ENCODE results near the gene ADCK1.
"Not testable (repeated sequence)": the region's sequence is repeated elsewhere in the genome, so short reads cannot be mapped to it uniquely, and the experiment has no call there.

The ADCK1 gene

DNA sequence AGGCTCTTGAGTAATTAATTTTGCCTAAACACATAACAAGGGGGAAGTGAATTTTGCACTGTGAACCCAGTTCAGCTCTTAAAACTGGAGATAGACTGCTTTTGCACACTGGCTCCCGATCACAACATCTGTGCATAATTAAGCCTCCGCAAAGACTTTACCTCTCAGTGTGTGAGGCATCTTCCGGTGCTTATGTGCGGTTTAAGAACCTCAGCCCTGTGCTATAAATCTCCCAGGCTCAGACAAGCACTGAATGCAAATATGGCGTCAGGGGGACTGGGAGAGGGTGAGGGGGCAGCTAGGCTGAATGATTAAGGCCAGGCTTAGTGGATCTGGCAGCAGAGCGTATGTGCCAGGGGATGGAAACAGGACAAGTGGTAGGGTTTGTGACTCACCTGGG is 103.3 kb downstream of the ADCK1 start:
- DNase-seq (ENCODE audit: low read depth in 2 of 2): no peak

DNA sequence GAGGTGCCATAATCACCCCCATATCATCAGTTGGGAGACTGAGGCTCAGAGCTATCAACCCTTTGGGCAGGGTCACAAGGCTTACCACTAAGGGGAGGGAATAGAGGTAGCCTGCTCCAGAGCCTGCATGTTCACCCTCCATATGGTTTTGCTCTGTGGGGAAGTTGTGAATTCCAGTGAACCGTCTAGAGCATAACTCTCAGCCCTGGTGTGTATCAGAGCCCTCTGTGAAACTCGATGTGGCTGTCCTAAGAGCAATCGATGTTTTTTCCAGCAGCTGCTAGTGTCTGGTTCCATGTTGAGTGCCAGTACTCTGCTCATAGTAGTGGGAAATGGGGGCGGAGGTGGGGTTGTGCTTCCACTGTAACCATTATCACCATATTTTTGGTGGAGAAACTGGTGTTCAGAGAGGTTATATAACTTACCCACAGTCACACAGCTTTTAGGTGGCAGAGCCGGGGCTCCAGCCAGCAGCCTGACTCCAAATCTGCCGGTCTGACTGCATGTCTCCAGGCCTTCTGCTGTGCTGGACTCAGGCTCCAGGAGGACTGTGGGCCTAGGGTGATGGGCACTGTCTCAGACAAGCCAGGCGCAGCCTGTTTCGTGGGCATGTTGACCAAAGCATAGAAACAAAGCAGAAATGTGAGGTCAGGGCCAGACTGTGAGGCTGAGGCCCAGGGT is 104.2 kb downstream of the ADCK1 start:
- no peak for DNase-seq (ENCODE audit: low read depth in 2 of 2)

DNA sequence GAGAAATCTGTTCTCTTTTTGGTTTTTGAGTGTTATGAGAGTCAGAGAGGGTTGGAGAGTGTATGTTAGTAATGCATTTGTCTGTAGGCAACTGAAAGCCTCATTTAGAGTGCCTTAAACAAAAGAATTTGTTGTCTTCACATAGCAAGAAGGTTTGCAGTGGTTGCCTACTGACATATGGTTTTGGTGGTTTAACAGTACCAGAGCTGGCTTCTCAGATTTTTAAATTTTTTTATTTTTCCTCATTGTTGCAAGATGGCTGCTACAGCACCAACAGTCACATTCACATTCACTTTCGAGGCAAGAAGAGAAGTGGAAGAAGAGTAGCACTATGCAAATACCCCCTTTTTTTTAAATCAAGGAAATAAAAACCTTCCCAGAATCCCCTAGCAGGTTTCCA is 106.5 kb downstream of the ADCK1 start:
- DNase-seq (ENCODE audit: low read depth in 2 of 2): no peak

DNA sequence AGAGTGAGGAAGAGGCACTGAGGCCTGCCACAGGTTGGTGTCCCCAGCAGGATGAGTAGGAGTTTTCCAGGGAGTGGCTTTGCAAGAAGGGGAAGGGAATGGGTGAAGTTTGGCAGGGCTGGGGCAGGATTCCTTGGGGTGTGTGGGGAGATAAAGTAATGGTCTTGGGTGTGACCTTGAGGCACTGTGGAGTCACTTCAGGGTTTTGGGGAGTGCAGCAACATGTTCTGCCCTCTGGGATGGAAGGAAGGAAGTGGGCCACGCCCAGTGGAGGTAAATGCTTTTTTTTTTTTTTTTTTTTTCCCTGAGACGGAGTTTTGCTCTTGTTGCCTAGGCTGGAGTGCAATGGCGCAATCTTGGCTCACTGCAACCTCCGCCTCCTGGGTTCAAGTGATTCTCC is 108.9 kb downstream of the ADCK1 start:
- no peak for DNase-seq (ENCODE audit: low read depth in 2 of 2)

DNA sequence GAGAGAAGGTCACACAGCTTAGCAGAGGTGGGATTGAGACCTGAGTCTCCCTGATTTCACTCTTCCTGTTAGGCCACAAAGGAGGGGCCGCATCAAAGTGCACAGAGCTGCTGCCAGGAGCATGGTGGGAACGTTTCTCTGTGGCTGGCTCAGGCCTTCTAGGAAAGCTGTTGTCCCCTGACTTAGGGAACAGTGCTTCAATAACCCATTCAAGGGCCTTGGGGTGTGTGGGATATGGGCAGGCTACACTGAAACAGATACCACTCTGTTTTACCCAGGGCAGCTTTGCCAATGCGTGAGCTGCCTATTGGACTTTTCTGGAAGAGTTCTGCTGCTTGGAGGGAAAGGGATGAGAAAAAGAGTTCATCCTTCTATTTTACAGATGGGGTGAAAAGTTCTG is 110.0 kb downstream of the ADCK1 start:
- DNase-seq (ENCODE audit: low read depth in 2 of 2): no peak

DNA sequence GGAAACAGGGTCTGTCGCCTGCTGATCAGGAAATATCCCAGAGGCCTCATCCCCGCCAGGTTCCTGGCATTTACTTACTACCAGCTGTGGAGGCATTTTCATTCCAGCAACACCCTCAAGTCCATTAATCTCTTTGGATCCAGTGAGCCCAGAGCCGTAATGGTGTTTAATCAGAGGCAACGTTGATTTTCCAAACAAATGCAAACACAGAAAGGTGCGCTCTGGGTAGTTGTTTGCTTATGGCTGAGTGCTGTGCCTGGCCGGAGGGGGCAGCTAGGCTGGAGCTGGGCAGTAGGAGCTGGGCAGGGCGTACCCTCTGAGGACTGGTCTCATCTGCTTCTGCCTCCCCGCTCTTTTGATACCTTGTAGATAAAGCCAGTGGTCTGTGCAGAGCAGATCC is 110.6 kb downstream of the ADCK1 start:
- no peak for DNase-seq (ENCODE audit: low read depth in 2 of 2)

DNA sequence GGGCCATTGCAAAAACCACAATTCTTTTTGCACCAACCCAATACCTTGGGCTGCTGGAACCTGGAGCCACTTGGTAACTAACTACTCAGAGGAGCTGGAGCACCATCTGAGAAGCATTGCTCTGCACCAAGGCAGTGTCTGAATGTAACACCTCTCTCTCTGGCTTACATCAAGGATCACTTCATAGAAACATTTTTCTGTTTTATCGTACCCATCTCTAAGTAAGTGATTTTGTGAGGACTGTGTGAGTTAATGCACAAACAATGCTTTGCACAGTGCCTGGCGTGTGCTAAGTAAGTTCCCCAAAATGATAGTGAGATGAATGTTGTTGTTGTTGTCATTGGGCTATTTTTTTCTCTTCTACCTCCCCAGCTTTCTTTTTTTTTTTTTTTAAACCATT is 111.4 kb downstream of the ADCK1 start:
- no peak for DNase-seq (ENCODE audit: low read depth in 2 of 2)

DNA sequence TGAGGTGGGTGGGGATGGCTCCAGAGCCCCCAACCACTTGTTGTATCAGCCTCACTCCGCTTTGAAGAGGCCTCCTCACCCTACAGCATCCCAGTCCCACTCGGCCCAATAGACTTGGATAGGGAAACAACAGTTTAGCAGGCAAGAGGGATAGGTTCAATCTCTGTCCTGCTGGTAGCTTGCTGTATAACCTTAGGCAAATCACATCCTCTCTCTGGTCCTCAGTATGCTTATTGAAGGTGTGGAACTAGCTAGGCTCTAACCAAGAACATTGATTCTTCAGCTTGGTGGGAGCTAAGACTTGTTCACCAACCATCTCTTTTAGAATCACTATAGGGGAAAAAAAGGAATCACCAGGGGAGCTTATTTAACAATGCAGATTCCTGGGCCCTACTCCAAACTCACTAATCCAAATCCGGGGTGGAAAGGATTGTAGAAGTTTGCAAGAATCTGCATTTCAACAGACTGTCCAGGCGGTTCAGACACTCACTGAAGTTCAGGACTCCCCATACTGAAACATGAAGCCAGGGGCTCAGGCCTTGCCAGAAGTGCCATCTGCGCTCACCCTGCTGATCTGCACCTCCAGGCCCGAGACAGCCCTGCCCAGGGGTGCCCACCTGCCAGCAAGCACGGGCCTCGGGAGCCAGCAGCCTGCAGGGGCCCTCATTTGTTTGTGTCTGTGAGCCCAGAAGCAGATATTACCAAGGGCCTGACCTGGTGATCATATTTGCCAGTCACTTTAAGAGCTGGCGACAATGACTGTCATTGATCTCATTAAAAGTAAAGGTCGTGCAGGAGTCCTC is 113.0 kb downstream of the ADCK1 start:
- DNase-seq (ENCODE audit: low read depth in 2 of 2): no peak

DNA sequence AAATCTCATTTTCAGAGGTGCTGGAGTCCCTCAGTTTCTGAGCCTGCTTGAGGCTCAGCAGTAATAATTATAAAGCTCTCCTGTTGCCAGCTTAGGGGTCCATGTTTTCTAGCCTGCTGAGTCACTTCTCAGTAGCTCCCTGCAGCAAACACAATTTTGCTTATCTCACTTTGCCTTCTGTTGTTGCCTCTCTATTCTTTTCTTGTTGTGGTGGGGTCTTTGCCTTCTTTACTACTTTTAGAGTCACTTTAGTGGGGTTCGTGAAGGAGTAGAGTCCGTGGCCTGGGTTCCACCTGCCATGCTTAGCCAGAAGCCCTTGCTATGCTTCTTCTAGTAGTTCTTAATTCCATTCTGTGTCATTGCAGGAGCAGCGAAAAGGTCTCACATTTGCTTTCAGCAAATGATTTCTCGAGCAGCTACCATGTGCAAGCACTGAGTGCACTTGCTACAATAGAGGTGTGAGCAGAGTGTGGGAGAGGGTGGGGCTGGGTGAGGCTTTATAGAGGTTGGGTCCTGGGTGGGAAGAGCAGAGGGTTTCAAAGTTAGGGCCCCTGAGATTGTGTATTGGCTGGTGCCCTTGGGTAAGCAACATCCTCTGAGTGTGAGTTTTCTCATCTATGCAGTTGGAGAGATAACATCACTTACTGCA is 114.3 kb downstream of the ADCK1 start:
- no peak for DNase-seq (ENCODE audit: low read depth in 2 of 2)

DNA sequence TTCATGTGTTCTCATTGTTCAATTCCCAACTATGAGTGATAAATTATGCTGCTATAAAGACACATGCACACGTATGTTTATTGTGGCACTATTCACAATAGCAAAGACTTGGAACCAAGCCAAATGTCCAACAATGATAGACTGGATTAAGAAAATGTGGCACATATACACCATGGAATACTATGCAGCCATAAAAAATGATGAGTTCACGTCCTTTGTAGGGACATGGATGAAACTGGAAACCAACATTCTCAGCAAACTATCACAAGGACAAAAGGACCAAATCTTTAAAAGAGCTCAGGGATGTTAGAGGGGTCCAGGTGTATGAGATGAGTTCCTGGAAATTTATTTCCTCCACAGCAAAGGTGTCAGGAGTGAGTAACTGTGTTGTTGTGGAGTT is 115.5 kb downstream of the ADCK1 start:
- DNase-seq (ENCODE audit: low read depth in 2 of 2): not testable (repeated sequence)

DNA sequence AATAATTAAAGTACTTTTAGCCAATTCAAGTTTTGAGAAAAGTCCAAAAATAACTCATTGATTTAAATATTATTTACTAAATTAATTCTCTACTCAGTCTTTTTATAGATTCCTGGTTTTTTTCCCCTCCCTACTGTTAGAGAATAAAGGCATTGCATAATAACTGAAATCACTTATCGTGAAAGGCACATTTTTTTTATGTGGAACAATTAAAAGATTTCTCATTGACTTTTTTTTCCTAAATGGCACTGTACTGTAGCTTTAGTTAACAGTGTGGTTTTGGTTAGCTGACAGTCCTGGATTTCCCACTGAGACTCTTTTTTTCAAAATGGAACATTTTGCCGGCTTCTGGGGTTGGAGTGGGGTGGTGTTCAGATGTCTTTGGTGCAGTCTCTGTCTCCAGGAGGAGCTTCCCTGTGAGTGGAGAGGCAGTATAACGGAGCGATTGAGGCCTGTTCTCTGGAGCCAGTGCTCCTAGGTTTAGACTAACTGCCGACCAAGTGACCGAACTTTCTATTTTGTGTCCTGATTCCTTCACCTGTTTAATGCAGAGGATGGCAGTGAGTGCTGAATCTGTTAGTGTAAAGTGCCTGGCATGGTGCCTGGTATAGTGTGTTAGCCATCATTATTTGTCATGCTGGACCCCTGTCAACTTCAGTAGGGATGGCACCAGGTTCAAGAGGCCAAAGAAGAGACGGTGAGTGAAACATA is 117.7 kb downstream of the ADCK1 start:
- no peak for DNase-seq (ENCODE audit: low read depth in 2 of 2)

DNA sequence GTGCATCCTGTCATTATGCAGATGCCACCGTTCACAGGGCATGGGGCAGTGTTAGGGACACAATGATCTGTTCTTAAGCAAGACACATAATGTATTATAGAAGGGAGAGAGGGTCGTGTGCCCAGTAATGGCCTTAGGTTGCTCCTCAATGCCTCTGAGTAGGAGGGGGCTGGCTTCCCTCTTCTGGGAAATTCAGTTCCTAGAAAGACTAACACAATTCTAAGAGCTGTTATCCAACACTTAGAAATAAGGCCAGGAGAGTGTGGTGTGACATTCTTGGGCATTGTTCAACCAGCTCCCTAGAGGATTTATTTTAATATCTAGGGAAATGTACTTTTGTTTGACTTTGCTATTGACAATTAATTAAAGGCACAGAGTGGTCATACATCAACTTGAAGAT is 118.5 kb downstream of the ADCK1 start:
- no peak for DNase-seq (ENCODE audit: low read depth in 2 of 2)

DNA sequence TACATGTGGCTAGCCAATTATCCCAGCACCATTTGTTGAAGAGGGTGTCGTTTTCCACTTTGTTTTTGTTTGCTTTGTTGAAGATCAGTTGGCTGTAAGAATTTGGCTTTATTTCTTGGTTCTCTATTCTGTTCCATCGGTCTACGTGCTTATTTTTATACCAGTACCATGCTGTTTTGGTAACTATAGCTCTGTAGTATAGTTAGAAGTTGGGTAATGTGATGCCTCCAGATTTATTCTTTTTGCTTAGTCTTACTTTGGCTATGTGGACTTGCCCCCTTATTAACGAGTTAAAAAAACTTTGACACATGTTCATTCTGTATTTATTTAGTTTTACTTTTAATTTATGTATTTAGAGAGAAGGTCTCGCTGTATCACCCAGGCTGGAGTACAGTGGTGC is 120.4 kb downstream of the ADCK1 start:
- no peak for DNase-seq (ENCODE audit: low read depth in 2 of 2)

DNA sequence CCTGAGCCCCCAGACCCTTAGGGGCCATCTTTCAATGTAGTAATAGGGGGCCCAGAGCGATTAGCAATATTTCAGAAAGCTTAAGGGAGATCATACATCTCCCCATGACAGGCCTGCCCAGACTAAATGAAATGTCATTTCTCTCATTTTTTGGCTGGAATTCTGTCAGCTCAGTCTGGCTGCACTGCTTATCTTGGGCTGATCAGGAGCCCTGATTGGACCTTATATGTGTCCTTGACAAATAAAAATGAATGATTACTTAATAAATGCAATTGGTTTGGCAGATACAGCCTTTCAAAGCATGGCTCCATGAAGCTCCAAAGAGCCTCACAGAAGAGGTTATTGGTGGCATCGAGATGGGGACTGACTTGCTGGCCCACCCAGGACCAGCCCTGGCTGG is 121.9 kb downstream of the ADCK1 start:
- no peak for DNase-seq (ENCODE audit: low read depth in 2 of 2)

DNA sequence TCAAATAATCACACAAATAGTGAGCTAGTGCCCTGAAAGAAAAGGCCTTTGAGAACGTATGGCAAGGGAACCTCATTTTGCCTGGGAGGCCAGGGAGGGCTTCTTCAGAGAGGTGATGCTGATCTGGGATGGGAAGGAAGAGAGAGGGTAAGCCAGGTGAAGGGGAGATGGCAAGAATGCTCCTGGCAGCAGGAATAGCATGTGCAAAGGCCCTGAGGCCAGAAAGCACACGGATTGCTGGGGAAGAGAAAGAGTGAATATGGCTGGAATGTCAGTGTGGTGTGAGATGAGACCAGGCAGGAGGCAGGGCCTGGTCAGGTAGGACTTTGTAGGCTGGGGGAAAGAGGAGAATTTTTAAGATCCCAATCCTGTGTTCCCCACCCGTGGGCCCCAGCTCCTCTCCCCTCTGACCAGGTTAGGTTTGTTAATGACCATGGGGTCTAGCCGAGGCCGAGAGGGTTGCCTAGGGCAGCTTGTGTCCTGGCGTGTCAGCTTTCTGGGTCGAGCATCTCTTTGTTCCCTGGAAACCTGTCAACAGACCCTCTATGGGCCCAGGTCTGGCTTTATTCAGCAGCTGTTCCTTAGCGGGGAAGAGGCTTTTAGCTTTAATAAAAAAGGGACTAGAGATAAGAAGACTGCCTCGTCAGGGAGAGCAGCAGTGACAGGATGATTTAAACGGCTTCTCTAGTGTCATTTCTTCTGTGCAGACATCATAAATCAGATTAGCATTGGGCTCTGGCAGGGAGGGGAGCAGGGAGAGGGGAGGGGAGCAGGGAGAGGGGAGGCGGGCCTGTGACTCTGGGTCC is 123.4 kb downstream of the ADCK1 start:
- DNase-seq (ENCODE audit: low read depth in 2 of 2): no peak

DNA sequence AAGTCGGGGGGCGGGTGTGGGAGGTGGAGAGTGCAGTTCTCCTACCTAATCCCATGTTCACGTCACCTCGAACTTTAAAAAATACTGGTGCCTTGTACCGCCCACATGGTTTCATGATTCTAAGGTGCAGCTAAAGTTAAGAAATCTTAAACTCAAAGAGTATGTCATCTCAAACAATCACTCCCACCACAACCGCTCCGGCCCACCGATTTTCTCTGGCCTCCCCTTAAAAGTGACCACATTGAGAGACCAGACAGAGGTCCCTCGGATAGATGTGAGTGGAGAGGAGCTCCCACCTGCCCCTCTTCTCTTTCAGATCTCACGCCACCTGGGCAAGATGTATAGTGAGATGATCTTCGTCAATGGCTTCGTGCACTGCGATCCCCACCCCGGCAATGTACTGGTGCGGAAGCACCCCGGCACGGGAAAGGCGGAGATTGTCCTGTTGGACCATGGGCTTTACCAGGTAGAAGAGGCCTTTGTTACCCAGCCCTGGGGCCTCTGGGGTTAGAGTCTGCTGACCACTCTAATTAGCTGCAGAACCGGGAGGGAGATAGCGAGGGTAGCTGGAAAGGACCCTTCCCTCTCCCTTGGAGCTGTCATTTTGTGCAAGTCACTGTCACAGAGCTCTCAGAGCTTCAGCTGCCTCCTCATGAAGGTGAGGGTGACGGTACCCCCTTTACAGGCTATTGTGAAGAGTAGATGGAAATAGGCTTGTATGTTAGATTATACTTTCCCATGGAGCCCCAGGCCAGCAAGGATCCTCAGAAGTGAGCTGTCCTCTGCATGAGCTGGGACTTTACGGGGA is 124.4 kb downstream of the ADCK1 start:
- DNase-seq (ENCODE audit: low read depth in 2 of 2): no peak

DNA sequence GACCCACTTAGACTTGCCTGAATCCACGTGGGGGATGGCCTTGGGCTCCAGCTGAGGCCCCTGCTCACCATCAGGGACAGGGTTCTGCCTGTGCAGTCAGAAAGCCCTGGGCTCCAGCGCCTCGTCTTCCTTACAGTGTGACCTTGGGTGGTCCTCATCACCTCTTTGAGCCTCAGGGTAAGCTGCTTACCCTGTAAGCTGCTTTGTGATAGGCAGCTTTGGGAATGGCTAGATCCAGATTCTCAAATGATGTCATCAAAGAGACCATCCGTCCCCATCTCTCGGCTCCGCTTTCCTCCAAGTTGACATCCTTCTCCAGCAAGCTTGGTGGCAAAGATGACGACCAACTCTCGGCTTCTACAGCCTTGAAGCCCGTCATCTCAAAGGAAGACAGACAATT is 127.0 kb downstream of the ADCK1 start:
- no peak for DNase-seq (ENCODE audit: low read depth in 2 of 2)

DNA sequence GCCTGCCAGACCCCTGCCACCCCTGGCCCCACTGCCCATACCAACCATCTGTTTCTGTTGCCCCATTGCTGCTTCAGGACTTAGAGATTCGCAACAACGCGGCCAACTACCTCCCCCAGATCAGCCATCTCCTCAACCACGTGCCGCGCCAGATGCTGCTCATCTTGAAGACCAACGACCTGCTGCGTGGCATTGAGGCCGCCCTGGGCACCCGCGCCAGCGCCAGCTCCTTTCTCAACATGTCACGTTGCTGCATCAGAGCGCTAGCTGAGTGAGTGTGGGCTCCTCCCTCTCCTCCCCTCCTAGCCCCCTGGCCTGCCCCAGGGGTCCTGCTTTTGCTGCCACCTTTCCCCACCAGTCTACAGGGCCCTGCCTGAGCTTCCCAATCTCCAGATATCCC is 131.5 kb downstream of the ADCK1 start:
- no peak for DNase-seq (ENCODE audit: low read depth in 2 of 2)

DNA sequence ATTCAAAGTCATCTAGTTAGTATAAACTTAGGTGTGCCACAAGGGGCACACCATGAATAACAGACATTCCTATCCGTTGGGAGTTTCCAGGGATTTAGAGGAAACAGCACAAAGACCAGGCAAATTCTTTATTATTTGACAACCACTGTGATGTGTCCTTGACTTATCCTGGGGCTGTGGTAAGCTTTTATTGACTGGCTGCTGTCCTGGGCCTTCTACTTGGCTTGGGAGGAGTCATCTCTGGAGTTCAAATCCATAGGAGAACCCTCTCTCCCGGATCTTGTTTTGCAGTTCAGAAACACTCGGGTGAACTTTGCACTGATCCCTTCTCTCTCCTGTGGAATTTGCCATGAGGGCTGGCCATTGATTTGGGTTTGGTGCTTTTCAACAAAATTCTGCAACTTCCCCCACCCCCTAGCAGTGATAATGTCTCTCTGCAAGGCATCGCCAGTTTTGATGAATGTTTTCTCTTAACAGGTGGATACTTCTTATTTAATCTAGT is 136.3 kb downstream of the ADCK1 start:
- no peak for DNase-seq (ENCODE audit: low read depth in 2 of 2)

DNA sequence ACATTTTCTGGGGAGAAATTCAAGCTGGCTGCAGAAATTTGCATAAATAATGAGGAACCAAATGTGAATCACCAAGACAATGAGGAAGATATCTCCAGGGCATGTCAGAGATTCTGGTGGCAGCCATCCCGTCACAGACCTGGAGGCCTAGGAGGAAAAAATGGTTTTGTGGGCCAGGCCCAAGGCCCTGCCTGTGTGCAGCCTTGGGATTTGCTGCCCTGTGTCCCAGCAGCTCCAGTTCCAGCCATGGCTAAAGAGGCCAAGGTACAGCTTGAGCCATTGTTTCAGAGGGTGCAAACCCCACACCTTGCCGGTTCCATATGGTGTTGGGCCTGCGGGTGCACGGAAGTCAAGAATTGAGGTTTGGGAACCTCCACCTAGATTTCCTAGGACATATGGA is 147.5 kb downstream of the ADCK1 start:
- no peak for DNase-seq (ENCODE audit: low read depth in 2 of 2)
